Epithelial cell of esophagus (primary cell): ENCODE measurements around the gene LMLN.
"Not testable (repeated sequence)": the region's sequence is repeated elsewhere in the genome, so short reads cannot be mapped to it uniquely, and the experiment has no call there.

ENCODE experiments used
- DNase-seq: peaks from one replicate; pipeline ENCODE4 v3.0.0; 2010; ENCODE audit warnings: low read depth
- H3K4me3 ChIP-seq: 2 replicates; pipeline ENCODE4 v1.5.1; 2011; ENCODE audit warnings: mild to moderate bottlenecking, low read length, control low read depth
- TF ChIP-seq, protein P1 (sequence below): IDR thresholded peaks from 2 replicates; pipeline ENCODE4 v1.5.1; 2011; ENCODE audit warnings: low read depth, mild to moderate bottlenecking, low read length, control low read depth, inconsistent platforms; ENCODE audit not compliant: insufficient read depth; ENCODE audit errors: missing control alignments

LMLN gene, protein sequence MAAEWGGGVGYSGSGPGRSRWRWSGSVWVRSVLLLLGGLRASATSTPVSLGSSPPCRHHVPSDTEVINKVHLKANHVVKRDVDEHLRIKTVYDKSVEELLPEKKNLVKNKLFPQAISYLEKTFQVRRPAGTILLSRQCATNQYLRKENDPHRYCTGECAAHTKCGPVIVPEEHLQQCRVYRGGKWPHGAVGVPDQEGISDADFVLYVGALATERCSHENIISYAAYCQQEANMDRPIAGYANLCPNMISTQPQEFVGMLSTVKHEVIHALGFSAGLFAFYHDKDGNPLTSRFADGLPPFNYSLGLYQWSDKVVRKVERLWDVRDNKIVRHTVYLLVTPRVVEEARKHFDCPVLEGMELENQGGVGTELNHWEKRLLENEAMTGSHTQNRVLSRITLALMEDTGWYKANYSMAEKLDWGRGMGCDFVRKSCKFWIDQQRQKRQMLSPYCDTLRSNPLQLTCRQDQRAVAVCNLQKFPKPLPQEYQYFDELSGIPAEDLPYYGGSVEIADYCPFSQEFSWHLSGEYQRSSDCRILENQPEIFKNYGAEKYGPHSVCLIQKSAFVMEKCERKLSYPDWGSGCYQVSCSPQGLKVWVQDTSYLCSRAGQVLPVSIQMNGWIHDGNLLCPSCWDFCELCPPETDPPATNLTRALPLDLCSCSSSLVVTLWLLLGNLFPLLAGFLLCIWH

DNA sequence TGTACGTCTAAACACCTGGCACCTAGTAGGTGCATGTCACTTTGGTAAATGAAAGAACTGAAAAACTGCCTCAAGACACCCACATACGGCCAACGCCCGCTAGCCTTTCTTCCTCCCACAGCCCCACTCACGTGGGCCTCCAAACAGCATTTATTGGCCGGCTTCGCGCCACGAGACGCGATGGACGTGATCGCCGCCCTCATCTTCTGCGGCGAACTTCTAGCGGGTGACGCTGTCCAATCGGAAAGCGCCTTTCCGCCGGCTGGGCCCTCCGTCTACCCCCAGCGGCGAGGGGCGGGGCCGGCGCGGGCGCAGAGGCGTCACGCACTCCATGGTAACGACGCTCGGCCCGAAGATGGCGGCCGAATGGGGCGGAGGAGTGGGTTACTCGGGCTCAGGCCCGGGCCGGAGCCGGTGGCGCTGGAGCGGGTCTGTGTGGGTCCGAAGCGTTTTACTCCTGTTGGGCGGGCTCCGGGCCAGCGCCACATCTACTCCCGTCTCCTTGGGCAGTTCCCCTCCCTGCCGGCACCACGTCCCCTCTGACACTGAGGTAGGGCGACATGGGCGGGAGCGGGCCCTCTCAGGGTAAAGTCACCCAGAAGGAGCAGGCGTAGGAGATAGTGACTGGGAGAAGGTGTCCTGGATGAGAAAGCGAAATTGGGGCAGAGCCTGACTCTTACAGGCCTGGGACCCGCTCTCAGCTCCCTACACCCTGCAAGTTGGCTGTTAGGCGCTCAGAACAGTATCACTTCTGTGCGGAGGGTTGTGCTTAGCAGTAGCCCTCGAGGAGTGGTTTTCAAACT lies at the start of gene LMLN:
TSS of gene LMLN (plus strand) at position 327 of the 803 bp plus-strand sequence. CDS start at position 356, 29 bp downstream.
- TF ChIP-seq, protein P1, sequence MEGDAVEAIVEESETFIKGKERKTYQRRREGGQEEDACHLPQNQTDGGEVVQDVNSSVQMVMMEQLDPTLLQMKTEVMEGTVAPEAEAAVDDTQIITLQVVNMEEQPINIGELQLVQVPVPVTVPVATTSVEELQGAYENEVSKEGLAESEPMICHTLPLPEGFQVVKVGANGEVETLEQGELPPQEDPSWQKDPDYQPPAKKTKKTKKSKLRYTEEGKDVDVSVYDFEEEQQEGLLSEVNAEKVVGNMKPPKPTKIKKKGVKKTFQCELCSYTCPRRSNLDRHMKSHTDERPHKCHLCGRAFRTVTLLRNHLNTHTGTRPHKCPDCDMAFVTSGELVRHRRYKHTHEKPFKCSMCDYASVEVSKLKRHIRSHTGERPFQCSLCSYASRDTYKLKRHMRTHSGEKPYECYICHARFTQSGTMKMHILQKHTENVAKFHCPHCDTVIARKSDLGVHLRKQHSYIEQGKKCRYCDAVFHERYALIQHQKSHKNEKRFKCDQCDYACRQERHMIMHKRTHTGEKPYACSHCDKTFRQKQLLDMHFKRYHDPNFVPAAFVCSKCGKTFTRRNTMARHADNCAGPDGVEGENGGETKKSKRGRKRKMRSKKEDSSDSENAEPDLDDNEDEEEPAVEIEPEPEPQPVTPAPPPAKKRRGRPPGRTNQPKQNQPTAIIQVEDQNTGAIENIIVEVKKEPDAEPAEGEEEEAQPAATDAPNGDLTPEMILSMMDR = no peak
- peak; percentile 97 for DNase-seq
- peak within 1 kb of the TSS; percentile 92 for H3K4me3 ChIP-seq

DNA sequence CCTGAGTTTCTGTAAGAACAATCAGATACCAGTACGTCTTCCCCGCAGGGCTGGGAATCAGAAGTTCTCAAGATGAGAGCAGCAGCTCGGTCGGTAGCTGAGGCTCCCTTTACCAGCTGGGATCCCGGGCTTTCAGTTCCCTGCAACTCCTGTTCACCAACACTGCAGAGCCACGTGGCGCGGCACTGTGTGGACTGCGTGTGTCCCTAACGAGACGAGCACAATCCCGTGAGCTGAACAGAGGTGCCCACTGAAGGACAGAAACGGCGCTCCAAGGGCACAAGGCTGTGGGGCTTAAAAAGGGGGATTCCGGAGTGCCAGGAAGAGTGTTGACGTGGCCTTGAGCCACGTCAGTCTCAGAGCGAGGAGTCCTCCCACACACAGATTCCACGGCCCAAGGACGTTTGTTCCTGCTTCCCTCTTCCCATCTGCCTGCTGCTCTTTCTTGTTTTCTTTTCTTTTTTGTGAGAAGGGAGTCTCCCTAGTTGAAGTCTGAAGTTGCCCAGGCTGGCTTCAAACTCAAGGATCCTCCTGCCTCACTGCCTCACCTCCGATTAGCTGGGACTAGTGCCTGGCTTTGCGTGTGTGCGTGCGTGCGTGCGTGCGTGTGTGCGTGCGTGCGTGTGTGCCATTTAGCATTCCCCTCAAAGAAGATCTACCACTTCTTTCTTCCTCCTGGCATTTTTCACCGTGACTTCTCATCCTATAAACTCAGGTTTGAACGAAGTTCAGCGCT lies 47.1 kb upstream of the LMLN start:
- TF ChIP-seq, protein P1 = no peak
- DNase-seq = no peak
- H3K4me3 ChIP-seq = no peak overlapping the region

DNA sequence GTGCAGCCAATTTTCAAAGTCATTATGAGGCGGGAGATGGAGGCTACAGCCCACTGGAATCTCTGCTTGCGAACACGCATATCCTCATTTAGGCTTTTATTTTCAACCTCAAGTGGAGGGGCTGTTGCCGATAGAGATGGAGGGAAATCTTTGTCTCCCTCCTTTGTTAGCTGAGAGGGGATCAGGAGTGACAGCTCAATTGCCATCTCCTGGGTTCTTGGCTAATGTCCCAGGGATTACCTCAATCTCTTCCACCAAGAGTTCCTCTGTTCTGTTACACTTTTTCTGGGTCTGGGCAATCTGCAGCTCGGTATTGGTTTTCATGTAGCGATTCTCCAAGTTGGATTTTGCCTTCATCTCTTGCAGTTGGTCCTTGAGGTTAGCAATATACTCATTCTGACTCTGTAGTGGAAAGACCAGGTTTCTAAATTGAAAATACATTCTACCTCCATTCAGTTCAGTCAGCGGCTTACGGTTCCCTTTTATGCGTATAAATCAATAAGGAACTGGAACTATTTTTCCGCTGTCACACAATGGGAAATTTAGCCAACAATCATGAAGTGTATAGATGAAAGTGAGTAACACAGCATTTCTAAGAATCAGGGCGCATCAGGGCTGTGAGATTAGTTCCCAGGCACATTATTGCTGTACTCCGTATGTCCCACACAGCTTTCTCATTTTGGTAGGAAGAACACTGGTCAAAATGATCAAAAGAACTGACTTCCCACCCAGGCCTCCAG lies 46.2 kb upstream of the LMLN start:
- no peak for DNase-seq
- TF ChIP-seq, protein P1 = no peak
- no peak overlapping the region for H3K4me3 ChIP-seq

DNA sequence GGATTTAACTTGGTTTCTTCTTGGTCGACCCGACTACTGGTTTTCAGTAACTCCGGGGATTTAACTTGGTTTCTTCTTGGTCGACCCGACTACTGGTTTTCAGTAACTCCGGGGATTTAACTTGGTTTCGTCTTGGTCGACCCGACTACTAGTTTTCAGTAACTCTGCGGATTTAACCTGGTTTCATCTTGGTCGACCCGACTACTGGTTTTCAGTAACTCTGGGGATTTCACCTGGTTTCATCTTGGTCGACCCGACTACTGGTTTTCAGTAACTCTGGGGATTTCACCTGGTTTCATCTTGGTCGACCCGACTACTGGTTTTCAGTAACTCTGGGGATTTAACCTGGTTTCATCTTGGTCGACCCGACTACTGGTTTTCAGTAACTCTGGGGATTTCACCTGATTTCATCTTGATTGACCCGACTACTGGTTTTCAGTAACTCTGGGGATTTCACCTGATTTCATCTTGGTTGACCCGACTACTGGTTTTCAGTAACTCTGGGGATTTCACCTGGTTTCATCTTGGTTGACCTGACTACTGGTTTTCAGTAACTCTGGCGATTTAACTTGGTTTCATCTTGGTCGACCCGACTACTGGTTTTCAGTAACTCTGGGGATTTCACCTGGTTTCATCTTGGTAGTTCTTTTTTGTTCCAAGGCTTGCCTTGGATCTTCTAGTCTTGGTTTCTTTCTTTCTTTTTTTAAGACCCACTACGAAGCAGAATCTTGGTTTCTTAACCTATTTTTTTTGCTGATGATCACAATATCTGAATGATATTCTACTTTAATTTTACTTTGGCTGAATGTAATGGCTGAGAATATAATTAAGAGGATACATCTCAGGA lies 38.4 kb upstream of the LMLN start:
- DNase-seq, H3K4me3 ChIP-seq: not testable (repeated sequence)

DNA sequence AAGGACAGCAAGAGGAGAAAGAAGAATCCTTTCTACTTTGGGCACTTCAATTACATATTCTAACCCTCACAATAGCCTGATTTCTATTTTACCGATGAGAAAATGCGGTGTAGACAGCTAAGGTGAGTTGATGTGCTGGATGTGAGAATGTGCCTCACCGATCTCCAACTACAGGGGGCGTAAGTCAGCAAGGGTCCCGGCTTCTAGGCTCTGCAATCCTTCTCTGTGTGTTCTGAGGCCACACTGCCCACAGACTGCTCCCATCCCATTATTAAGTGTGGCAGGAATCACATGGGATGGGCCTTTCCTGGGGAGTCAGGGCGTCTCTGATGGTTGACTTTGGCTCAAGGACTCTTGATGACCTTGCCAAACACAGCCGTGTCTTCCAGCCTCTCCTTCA lies 33.6 kb upstream of the LMLN start:
- TF ChIP-seq, protein P1 = peak; percentile 7
- DNase-seq = no peak
- H3K4me3 ChIP-seq = no peak overlapping the region

DNA sequence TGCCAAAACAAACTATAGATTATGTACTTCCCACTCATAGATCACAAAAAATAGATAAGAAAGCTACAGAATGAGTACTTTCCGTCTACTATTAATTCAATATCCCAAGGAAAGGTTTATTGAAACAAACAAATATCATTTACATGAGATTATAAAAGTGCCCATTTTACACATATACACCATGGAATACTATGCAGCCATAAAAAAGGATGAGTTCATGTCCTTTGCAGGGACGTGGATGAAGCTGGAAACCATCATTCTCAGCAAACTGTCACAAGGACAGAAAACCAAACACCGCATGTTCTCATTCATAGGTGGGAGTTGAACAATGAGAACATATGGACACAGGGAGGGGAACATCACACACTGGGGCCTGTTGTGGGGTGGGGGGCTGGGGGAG lies 32.4 kb upstream of the LMLN start:
- not testable (repeated sequence) for DNase-seq, H3K4me3 ChIP-seq
